T-helper 2 cell treated with Interferon-gamma antibody and Interleukin-4, amounts not matched to agents 100 ng/mL and 5 ng/mL, for 36 hours (primary cell): ENCODE results near the gene DENND4B. TPM values are rescaled to one million over a fixed set of nuclear protein-coding genes. Genes with fewer than 3 reads are reported as not detected.
"Not testable (repeated sequence)": the region's sequence is repeated elsewhere in the genome, so short reads cannot be mapped to it uniquely, and the experiment has no call there.

Experiments
- intact Hi-C: fragments of 100-400 bp; cut with micrococcal nuclease; formaldehyde crosslinking; loops from one replicate; pipeline ENCODE4 v1.15.1; 2023
- total RNA-seq: library from RNA; stranded (reverse); gene quantifications from 2 replicates; pipeline ENCODE4 v1.2.3, GENCODE V29; 2022

The DENND4B gene
- total RNA-seq, 1 donor from 2014 or later: 167 TPM

- intact Hi-C loops: not testable (repeated sequence)
These were observed 55.5 kb downstream of the DENND4B start for GRCh38 chr1:153891042-153891441.

GRCh38 chr1:153888533-153888932 lies 58.0 kb downstream of the DENND4B start:
- intact Hi-C loops: no loop called here

- intact Hi-C loops: no loop called here
These were observed 60.4 kb downstream of the DENND4B start for GRCh38 chr1:153886127-153886526.

DNA sequence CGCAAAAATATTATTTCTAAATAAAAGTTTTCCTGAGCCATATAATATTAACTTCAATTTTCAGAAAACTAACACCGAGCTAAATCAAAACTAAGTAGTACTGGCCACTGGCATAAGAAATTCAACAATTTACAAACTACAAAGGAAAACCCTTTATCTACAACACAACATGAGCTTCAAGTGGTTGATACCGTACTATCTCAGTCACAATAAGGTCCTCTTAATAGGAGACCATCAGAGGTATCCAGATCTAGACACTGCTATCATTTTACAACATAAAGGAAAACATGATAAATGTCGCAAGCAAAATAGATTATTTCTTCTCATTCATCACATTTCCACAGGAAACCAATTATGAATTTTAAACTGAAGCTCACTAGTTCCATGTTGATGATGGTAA lies 63.3 kb downstream of the DENND4B start:
- intact Hi-C loops: no loop called here

DNA sequence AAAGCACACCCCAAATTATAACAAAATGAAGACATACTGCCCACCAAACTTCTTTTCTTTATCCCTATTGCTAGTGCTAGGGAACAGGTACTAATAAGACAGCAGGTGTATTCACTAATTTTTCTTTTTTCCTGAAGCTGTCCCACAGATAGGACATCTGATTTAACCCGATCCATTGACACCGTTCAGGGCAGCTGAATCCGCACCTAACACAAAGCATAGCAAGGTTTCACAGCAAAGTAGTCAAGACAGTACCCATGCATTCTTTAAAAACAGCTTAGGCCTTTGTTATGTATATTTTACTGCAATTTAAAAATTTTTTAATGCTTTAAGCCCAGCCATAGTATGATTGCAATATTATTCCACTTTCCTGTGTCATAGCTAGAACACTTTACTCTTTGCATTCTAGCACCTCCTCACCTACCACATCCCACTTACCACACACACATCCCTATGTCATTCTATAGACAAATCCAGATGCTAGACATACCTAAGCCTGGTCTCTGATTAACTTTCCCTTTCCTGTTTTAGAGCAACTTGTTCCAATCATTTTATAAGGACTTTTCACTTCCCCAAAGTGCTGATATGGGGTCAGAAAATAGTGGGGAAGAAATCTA lies 64.1 kb downstream of the DENND4B start:
- intact Hi-C loops: no loop called here

DNA sequence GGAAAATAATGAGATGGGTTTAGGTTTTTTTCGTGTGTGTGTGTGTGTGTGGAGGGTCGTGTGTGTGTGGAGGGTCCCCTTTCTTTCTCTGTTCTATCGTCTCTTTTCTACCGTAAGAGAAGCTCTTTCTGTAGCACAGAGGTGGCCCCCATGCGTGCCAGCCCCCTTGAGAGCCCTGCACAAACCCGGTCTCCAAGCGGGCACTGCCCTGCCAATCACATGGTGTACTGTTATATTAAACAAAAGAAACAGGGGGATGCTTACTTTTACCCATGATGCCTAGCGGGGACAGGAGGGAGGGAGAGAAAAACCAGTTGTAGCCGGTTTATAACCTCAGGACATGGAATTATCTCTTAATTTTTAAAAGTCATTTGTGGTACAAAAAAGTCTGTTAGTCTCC lies 64.8 kb downstream of the DENND4B start:
- intact Hi-C loops: no loop called here

DNA sequence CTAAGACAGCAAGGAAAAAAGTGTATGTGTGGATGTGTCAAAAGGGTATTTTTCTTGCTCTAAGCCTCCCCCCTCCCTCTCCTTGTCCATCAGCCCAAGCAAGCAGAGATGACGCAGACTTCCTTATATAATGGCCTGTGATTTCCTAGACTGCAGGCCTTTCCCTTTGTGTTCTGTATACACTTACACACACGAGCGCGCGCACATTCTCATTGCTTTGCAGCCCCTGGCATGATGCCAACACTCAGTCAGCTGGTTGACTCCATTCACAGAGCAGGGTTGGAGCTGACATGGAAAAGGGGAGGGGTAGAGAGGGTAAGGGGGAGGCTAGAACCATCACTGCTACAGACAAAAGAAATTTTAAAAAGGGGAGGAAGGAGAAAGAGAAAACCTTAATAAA lies 65.6 kb downstream of the DENND4B start:
- intact Hi-C loops: no loop called here

GRCh38 chr1:153880024-153880423 lies 66.5 kb downstream of the DENND4B start:
- intact Hi-C loops: no loop called here

Other genes starting within 250 kb of the DENND4B start
- gene INTS3, start 218.7 kb downstream of the DENND4B start, total RNA-seq: 62.1 and 62.9 TPM in 2 replicates
- gene SLC27A3, start 171.3 kb downstream of the DENND4B start, total RNA-seq: 22.4 and 24.0 TPM in 2 replicates
- gene GATAD2B, start 23.7 kb downstream of the DENND4B start, total RNA-seq: 65.7 and 67.1 TPM in 2 replicates
- 82.9 and 86.6 TPM in 2 replicates for gene CRTC2, start 11.9 kb upstream of the DENND4B start, total RNA-seq
- 41.2 and 44.1 TPM in 2 replicates for gene SLC39A1, start 16.8 kb upstream of the DENND4B start, total RNA-seq
- gene CREB3L4, start 21.2 kb upstream of the DENND4B start, total RNA-seq: 7.4 and 7.5 TPM in 2 replicates
- 138 and 139 TPM in 2 replicates for gene JTB, start 31.0 kb upstream of the DENND4B start, total RNA-seq
- gene RAB13, start 39.6 kb upstream of the DENND4B start, total RNA-seq: 1.5 and 1.7 TPM in 2 replicates
- gene RPS27, start 44.0 kb upstream of the DENND4B start, total RNA-seq: 1,752 and 1,899 TPM in 2 replicates
- gene NUP210L, start 208.4 kb upstream of the DENND4B start, total RNA-seq: 0.05 and 0.09 TPM in 2 replicates
- gene TPM3, start 245.4 kb upstream of the DENND4B start, total RNA-seq: 797 and 820 TPM in 2 replicates